HG03460 (cell line): ENCODE results near the gene ITPKB.
"Not testable (repeated sequence)": the region's sequence is repeated elsewhere in the genome, so short reads cannot be mapped to it uniquely, and the experiment has no call there.

Experiments used
- ATAC-seq: cut with Tn5 transposase; IDR thresholded peaks from one replicate; pipeline ENCODE4 v1.9.1; 2021; ENCODE audit not compliant: unreplicated experiment

The ITPKB gene

GRCh38 chr1:226605318-226605950 is 133.6 kb downstream of the ITPKB start:
- ATAC-seq, result no peak

GRCh38 chr1:226604560-226605317 is 134.3 kb downstream of the ITPKB start:
- ATAC-seq, result no peak

- ATAC-seq, result no peak
Measured at GRCh38 chr1:226603858-226604559, 135.1 kb downstream of the ITPKB start.

GRCh38 chr1:226603022-226603857 is 135.8 kb downstream of the ITPKB start:
- ATAC-seq, result no peak

GRCh38 chr1:226602186-226603021 is 136.7 kb downstream of the ITPKB start:
- no peak for ATAC-seq

- no peak for ATAC-seq
Measured at GRCh38 chr1:226601456-226601855, 137.6 kb downstream of the ITPKB start.

GRCh38 chr1:226600254-226600653 is 138.8 kb downstream of the ITPKB start:
- ATAC-seq, result no peak

- no peak for ATAC-seq
Measured at GRCh38 chr1:226599636-226600238, 139.3 kb downstream of the ITPKB start.

- not testable (repeated sequence) for ATAC-seq
Measured at GRCh38 chr1:226598955-226599354, 140.1 kb downstream of the ITPKB start.

GRCh38 chr1:226598455-226598849 is 140.6 kb downstream of the ITPKB start:
- ATAC-seq, result no peak

- ATAC-seq, result no peak
Measured at GRCh38 chr1:226597616-226598454, 141.2 kb downstream of the ITPKB start.

- ATAC-seq, result no peak
Measured at GRCh38 chr1:226596531-226597165, 142.4 kb downstream of the ITPKB start.

GRCh38 chr1:226593541-226593940 is 145.5 kb downstream of the ITPKB start:
- ATAC-seq, result no peak

GRCh38 chr1:226590614-226591013 is 148.5 kb downstream of the ITPKB start:
- ATAC-seq, result no peak

- ATAC-seq, result no peak
Measured at GRCh38 chr1:226589008-226589733, 149.9 kb downstream of the ITPKB start.

GRCh38 chr1:226588484-226588883 is 150.6 kb downstream of the ITPKB start:
- ATAC-seq, result no peak

- ATAC-seq, result no peak
Measured at GRCh38 chr1:226586650-226587422, 152.2 kb downstream of the ITPKB start.
